ENCODE results near the gene PEG3.

DNA sequence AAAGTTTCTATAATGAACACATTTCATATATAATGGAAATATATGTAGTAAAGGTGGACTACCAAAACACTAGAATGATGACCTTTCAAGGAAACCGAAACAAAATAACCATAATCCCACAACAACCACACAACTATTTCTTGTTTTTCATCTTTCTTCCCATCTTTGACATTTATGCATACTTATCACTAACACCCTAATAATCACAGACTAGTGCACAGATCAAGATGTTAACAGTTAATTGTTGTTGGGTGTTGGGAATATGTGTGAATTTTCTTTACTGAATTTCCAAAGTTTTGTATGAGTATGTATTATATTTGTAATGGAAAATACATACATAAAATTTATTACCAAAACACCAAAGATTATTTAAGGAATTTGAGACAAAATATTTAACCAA lies 30.3 kb downstream of the PEG3 start:
- no peak for TF ChIP-seq POLR2A (IDR thresholded peaks at IDR 0.05)
- TF ChIP-seq, protein P1, sequence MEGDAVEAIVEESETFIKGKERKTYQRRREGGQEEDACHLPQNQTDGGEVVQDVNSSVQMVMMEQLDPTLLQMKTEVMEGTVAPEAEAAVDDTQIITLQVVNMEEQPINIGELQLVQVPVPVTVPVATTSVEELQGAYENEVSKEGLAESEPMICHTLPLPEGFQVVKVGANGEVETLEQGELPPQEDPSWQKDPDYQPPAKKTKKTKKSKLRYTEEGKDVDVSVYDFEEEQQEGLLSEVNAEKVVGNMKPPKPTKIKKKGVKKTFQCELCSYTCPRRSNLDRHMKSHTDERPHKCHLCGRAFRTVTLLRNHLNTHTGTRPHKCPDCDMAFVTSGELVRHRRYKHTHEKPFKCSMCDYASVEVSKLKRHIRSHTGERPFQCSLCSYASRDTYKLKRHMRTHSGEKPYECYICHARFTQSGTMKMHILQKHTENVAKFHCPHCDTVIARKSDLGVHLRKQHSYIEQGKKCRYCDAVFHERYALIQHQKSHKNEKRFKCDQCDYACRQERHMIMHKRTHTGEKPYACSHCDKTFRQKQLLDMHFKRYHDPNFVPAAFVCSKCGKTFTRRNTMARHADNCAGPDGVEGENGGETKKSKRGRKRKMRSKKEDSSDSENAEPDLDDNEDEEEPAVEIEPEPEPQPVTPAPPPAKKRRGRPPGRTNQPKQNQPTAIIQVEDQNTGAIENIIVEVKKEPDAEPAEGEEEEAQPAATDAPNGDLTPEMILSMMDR (IDR thresholded peaks at IDR 0.05), result no peak

All from thyroid gland (tissue), 4 donors.